Coronary artery (tissue), 2 donors: Measurements from ENCODE around the gene DHRSX.

Experiments used
- DNase-seq: peaks from one replicate; pipeline ENCODE4 v3.0.0-alpha.2; 2017; ENCODE audit warnings: low spot score
- H3K27ac ChIP-seq, 2 donors: fragments of 200-600 bp; sonication (generic); one replicate each; pipeline ENCODE4 v1.5.1; 2016 to 2019
- H3K4me3 ChIP-seq: fragments of 200-600 bp; sonication (generic); 2 replicates; pipeline ENCODE4 v1.5.1; 2016; ENCODE audit warnings: mild to moderate bottlenecking, moderate library complexity
- CTCF ChIP-seq: fragments of 200-600 bp; sonication (generic); IDR thresholded peaks from one replicate; pipeline ENCODE4 v1.5.1; 2019; ENCODE audit warnings: antibody characterized with exemption

Gene DHRSX

DNA sequence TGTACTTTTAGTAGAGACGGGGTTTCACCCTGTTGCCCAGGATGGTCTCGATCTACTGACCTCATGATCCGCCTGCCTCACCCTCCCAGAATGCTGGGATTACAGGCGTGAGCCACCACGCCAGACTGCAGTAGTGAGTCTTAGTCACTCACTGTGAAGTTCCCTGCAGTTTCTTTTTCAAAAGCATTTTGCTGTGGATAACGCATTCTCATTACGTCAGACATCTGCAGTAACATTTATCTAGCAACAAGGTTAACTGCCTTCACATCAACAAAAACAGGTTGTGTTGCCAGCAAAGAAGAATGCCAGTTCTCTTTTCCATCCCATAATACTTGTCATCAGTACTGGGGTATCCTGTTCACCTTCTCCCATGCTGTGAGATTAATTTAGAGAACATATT is 164.6 kb downstream of the DHRSX start:
- Histone ChIP-seq H3K27ac (no peak overlapping the region), H3K4me3 (no peak overlapping the region)
- TF ChIP-seq CTCF = no peak
- DNase-seq = no peak

DNA sequence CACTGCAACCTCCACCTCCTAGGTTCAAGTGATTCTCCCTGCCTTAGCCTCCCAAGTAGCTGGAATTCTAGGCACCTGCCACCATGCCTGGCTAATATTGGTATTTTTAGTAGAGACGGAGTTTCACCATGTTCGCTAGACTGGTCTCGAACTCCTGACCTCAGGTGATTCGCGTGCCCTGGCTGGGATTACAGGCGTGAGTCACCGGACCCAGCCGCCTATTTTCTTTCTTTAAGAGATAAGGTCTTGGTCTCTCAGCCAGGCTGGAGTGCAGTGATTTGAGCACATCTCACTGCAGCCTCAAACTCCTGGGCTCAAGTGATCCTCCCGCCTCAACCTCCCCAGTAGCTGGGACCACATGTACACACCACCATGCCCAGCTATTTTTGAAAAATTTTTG is 166.5 kb downstream of the DHRSX start:
- TF ChIP-seq CTCF = no peak
- no peak overlapping the region for H3K4me3 ChIP-seq
- H3K27ac ChIP-seq = no peak overlapping the region
- no peak for DNase-seq

DNA sequence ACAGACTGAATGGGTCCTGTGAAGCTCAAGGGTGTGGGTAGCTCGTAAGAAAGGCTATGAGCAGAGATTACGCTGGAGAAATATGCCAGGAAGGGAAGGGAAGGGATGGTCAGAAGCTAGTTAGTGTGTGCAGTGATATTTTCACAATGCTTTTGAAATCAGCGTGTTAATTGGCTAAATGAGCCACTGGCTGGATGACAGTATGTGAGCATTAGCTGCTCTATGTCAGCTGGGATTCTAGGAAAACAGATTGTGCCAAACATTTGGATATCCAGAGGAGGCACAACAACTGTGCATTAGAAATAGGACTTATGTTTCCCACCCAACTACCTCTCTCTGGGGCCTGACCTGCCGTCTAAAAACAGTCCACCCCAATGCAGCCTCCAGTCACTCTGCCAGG is 168.5 kb downstream of the DHRSX start:
- no peak for TF ChIP-seq CTCF
- Histone ChIP-seq H3K4me3 (no peak overlapping the region), H3K27ac (no peak overlapping the region)
- no peak for DNase-seq

- TF ChIP-seq CTCF = no peak
- Histone ChIP-seq H3K4me3 (no peak overlapping the region), H3K27ac (no peak overlapping the region)
- no peak for DNase-seq
These were observed 169.9 kb downstream of the DHRSX start for GRCh38 chrX:2330910-2331309.

DNA sequence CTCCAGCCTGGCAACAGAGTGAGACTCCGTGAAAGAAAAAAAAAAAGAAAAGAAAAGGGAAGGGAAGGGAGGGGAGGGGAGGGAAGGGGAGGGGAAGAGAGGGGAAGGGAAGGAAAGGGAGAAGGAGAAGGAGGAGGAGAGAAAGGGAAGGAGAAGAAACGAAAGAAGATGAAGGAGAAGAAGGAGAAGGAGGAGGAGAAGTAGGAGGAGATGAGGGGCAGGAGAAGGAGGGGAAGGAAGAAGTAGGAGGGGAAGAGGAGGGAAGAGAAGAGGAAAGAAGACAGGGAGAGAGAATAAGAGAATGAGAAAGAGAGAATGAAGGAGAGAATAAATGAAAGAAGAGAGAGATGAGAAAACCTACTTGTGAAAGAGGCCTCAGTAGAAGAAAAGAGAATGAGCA is 170.3 kb downstream of the DHRSX start:
- Histone ChIP-seq H3K4me3 (no peak overlapping the region), H3K27ac (no peak overlapping the region)
- no peak for TF ChIP-seq CTCF
- DNase-seq = no peak

DNA sequence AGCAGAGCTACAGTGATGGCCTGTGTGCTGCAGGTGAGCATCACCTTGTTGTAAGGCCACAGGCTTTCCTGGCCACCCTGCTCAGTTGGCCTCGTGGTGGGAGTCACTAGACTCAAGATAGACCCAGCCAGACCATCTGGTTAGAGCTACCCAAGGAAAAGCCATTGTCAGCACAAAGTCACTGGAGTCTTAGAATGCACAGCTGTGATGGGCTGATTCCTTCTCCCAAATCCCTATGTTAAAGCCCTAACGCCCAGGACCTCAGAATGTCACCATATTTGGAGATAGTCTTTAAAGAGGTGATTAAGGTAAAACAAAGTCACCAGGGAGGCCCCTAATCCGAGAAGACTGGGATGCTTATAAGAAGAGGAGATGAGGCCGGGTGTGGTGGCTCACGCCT is 173.4 kb downstream of the DHRSX start:
- no peak overlapping the region for H3K27ac ChIP-seq
- no peak for DNase-seq
- TF ChIP-seq CTCF = no peak
- no peak overlapping the region for H3K4me3 ChIP-seq

- peak; percentile 89 for DNase-seq
- TF ChIP-seq CTCF = no peak
- peak overlapping the region; percentile 55 to 82 for H3K27ac ChIP-seq
- H3K4me3 ChIP-seq = peak overlapping the region; percentile 69
These were observed 175.5 kb downstream of the DHRSX start for GRCh38 chrX:2325076-2325784.
